Osteocyte (in vitro differentiated cells): ENCODE data around the gene FSD1L. TPM values are rescaled to one million over a fixed set of nuclear protein-coding genes. Genes with fewer than 3 reads are reported as not detected.

ENCODE experiments used
- DNase-seq: peaks from one replicate; pipeline ENCODE4 v3.0.0; 2021; ENCODE audit warnings: mixed read lengths; ENCODE audit not compliant: unreplicated experiment; ENCODE audit errors: extremely low spot score
- H3K27ac Mint-ChIP-seq: one replicate; pipeline ENCODE4 v1.8.0; 2021; ENCODE audit warnings: mild to moderate bottlenecking, mixed read lengths; ENCODE audit not compliant: unreplicated experiment
- H3K27me3 Mint-ChIP-seq: one replicate; pipeline ENCODE4 v1.8.0; 2021; ENCODE audit warnings: mixed read lengths; ENCODE audit not compliant: unreplicated experiment
- H3K36me3 Mint-ChIP-seq: one replicate; pipeline ENCODE4 v1.8.0; 2021; ENCODE audit warnings: mixed read lengths; ENCODE audit not compliant: unreplicated experiment
- H3K4me1 Mint-ChIP-seq: one replicate; pipeline ENCODE4 v1.8.0; 2021; ENCODE audit warnings: mixed read lengths; ENCODE audit not compliant: unreplicated experiment
- H3K4me3 Mint-ChIP-seq: one replicate; pipeline ENCODE4 v1.8.0; 2021; ENCODE audit warnings: mild to moderate bottlenecking, moderate library complexity, mixed read lengths; ENCODE audit not compliant: unreplicated experiment
- H3K9me3 Mint-ChIP-seq: one replicate; pipeline ENCODE4 v1.8.0; 2021; ENCODE audit warnings: mixed read lengths; ENCODE audit not compliant: unreplicated experiment
- CTCF ChIP-seq: fragments of 200-600 bp; sonication (generic); IDR thresholded peaks from 2 replicates; pipeline ENCODE4 v1.5.0; 2021; ENCODE audit warnings: antibody characterized with exemption, mild to moderate bottlenecking, moderate library complexity
- total RNA-seq: library from RNA; stranded (reverse); gene quantifications from 2 replicates; pipeline ENCODE4 v1.2.1, GENCODE V29; 2021

The FSD1L gene
- total RNA-seq, 1 donor from 2014 or later, result 6.6 TPM

GRCh38 chr9:105500108-105500766 is 52.4 kb downstream of the FSD1L start:
- Mint-ChIP-seq H3K36me3 (peaks cover 9% of the 10 kb centered on the region), H3K27ac (no peak overlapping the region), H3K4me3 (no peak overlapping the region), H3K9me3 (no peaks in the 10 kb centered on the region), H3K4me1 (peaks cover 25% of the 10 kb centered on the region), H3K27me3 (no peaks in the 10 kb centered on the region)
- no peak for TF ChIP-seq CTCF
- DNase-seq, result no peak

DNA sequence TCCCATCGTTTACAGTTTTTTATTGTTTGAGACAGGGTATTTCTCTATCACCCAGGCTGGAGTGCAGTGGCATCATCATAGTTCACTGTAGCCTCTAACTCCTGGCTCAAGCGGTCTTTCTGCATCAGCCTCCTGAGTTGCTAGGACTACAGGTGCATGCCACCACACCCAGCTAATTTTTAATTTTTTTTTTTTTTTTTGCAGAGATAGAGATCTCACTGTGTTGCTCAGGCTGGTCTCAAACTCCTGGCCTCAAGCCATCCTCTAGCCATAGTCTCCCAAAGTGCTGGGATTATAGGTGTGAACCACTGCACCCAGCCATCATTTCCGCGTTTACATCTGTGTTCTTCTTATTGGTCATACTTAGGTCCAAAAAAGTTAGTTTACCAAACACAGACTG is 53.6 kb downstream of the FSD1L start:
- H3K36me3 Mint-ChIP-seq, result peaks cover 5% of the 10 kb centered on the region
- DNase-seq, result no peak
- H3K9me3 Mint-ChIP-seq, result no peaks in the 10 kb centered on the region
- no peak overlapping the region for H3K4me3 Mint-ChIP-seq
- H3K4me1 Mint-ChIP-seq, result peaks cover 24% of the 10 kb centered on the region
- no peak for TF ChIP-seq CTCF
- no peaks in the 10 kb centered on the region for H3K27me3 Mint-ChIP-seq
- no peak overlapping the region for H3K27ac Mint-ChIP-seq

DNA sequence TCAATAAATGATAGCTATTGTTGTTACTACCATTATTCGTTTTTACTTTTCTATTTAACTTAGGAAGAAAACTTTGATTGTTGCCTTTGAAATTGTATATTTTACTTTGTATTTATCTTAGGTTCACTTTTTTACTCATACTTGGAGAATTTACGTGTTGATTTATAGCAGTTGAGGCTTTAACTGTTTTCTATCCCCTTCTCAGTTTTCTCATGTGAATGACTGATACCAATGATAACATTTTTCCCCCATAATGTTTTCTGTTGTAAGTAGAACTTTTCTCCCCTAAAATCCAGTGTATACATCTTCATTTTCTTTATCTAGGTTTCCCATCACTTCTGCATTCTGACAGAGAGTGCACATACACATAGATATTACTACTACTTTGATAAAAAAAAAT is 54.4 kb downstream of the FSD1L start:
- peaks cover 4% of the 10 kb centered on the region for H3K36me3 Mint-ChIP-seq
- H3K9me3 Mint-ChIP-seq, result no peaks in the 10 kb centered on the region
- H3K27me3 Mint-ChIP-seq, result no peaks in the 10 kb centered on the region
- no peak overlapping the region for H3K4me3 Mint-ChIP-seq
- no peak for TF ChIP-seq CTCF
- no peak overlapping the region for H3K27ac Mint-ChIP-seq
- H3K4me1 Mint-ChIP-seq, result peaks cover 16% of the 10 kb centered on the region
- DNase-seq, result no peak

- no peaks in the 10 kb centered on the region for H3K27me3 Mint-ChIP-seq
- peaks cover 4% of the 10 kb centered on the region for H3K36me3 Mint-ChIP-seq
- H3K4me1 Mint-ChIP-seq, result peaks cover 14% of the 10 kb centered on the region
- no peaks in the 10 kb centered on the region for H3K9me3 Mint-ChIP-seq
- DNase-seq, result no peak
- no peak for TF ChIP-seq CTCF
- H3K4me3 Mint-ChIP-seq, result no peak overlapping the region
- H3K27ac Mint-ChIP-seq, result no peak overlapping the region
Observed at GRCh38 chr9:105503881-105504280, 56.0 kb downstream of the FSD1L start.

DNA sequence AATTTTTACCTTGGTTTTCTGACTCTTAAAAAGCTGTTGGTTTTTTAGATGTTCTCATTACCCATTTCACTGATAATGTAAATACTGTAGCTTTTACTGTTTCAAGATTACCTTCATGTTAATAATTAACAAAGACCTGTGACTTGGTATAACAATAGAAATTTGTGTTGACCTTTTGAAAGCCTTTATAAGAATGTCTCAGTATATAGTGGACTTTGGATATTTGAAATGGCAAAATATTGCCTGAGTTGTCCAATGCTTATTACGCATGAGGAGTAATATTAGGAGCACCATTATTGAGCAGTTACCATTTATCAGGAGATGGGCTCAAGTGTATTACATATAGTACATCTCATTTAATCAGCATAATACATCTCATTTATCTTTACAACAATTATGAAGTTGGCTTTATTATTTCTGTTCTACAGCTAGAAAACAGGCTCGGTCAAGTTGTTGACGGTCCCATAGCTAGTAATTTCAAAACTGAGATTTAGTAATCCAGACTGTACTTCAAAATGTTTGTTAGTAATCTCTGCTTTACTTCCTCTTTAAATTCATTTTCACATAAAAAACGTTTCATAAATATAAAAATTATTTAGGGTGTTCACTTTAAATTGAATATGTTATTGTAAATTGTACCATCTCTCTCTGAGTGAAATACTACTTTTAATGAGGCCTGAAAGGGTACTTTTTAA is 59.4 kb downstream of the FSD1L start:
- Mint-ChIP-seq H3K4me3 (no peak overlapping the region), H3K27ac (no peak overlapping the region), H3K36me3 (peaks cover 10% of the 10 kb centered on the region), H3K4me1 (peaks cover 14% of the 10 kb centered on the region), H3K27me3 (no peaks in the 10 kb centered on the region), H3K9me3 (no peaks in the 10 kb centered on the region)
- DNase-seq, result no peak
- no peak for TF ChIP-seq CTCF
